GM12878 (cell line): ENCODE data around the gene SLC5A7. TPM values are rescaled to one million over a fixed set of nuclear protein-coding genes. Genes with fewer than 3 reads are reported as not detected.

ENCODE experiments used
- ATAC-seq: fragments of 200-7000 bp; cut with Tn5 transposase; 3 replicates; pipeline ENCODE4 v1.9.1; 2020; ENCODE audit warnings: mild to moderate bottlenecking, moderate library complexity
- BruUV-seq: library from RNA; stranded (reverse); fragments of 400-500 nt; replicated peaks from 2 replicates; lab custom pipeline; 2021; lab: Mats Ljungman, UMichigan
- CTCF ChIA-PET: fragments of 300-600 bp; sonication (Branson Sonifier 250); formaldehyde crosslinking; extraction: SDS; loops from one replicate; lab custom pipeline; 2021; ENCODE audit warnings: inconsistent platforms; lab: Yijun Ruan, JAX
- POLR2A ChIA-PET: fragments of 350-600 bp; formaldehyde crosslinking; extraction: SDS; loops from one replicate; lab custom pipeline; 2021; ENCODE audit warnings: inconsistent platforms; lab: Charles Lee
- RAD21 ChIA-PET: fragments of 300-600 bp; sonication (Branson Sonifier 250); formaldehyde crosslinking; loops from one replicate; lab custom pipeline; 2023; ENCODE audit warnings: antibody characterized with exemption; ENCODE audit not compliant: unreplicated experiment; lab: Charles Lee
- SMC1A ChIA-PET: fragments of 300-600 bp; sonication (Branson Sonifier 250); formaldehyde crosslinking; loops from one replicate; lab custom pipeline; 2023; ENCODE audit not compliant: unreplicated experiment, uncharacterized antibody; lab: Charles Lee
- DNase-seq: peaks from one replicate; pipeline ENCODE4 v3.0.0-alpha.2; 2011; ENCODE audit warnings: low read depth, low spot score
- FAIRE-seq: peaks from 3 replicates; lab custom pipeline; 2011; peaks lifted over from hg19 to GRCh38; lab: Jason Lieb, UNC
- H2AFZ ChIP-seq: 2 replicates; pipeline ENCODE4 v1.6.0; 2011; ENCODE audit warnings: low read depth, low read length, control low read depth; ENCODE audit not compliant: control insufficient read depth
- H3K27ac ChIP-seq: 2 replicates; pipeline ENCODE4 v1.5.1; 2011; ENCODE audit warnings: control low read depth; ENCODE audit not compliant: control insufficient read depth, insufficient read depth
- H3K27me3 ChIP-seq, 2 experiments: replicated peaks in 1 of 2; 2 replicates each; pipeline versions ENCODE4 v1.6.0 to v1.6.1; 2011; ENCODE audit warnings: low read length in 1 of 2; ENCODE audit not compliant: control insufficient read depth in 2 of 2, insufficient read depth in 2 of 2
- H3K36me3 ChIP-seq, 2 experiments: 2 replicates each; pipeline ENCODE4 v1.5.1; 2011; ENCODE audit warnings: low read length in 1 of 2; ENCODE audit not compliant: control insufficient read depth in 2 of 2, insufficient read depth in 2 of 2
- H3K4me1 ChIP-seq: 2 replicates; pipeline ENCODE4 v1.6.1; 2011; ENCODE audit warnings: mild to moderate bottlenecking, low read length, moderate library complexity, mixed read lengths; ENCODE audit not compliant: control insufficient read depth, insufficient read depth
- H3K4me2 ChIP-seq: 2 replicates; pipeline ENCODE4 v1.6.0; 2011; ENCODE audit warnings: control low read depth; ENCODE audit not compliant: control insufficient read depth, insufficient read depth
- H3K4me3 ChIP-seq: fragments of 200-600 bp; sonication (generic); 2 replicates; pipeline ENCODE4 v1.5.1; 2016
- H3K79me2 ChIP-seq: 2 replicates; pipeline ENCODE4 v1.6.0; 2011; ENCODE audit warnings: low read length; ENCODE audit not compliant: control insufficient read depth, insufficient read depth
- H3K9ac ChIP-seq: 2 replicates; pipeline ENCODE4 v1.8.0; 2011; ENCODE audit warnings: low read length, control low read depth, mixed read lengths; ENCODE audit not compliant: control insufficient read depth, insufficient read depth
- H3K9me3 ChIP-seq: replicated peaks from 3 replicates; pipeline ENCODE4 v1.5.1; 2011; ENCODE audit warnings: mild to moderate bottlenecking, low read length; ENCODE audit not compliant: control insufficient read depth, insufficient read depth
- H4K20me1 ChIP-seq: 2 replicates; pipeline ENCODE4 v1.6.0; 2011; ENCODE audit not compliant: control insufficient read depth, insufficient read depth
- BMI1 ChIP-seq: fragments of 450-650 bp; IDR thresholded peaks from 2 replicates; pipeline ENCODE4 v1.6.1; 2016; ENCODE audit warnings: mild to moderate bottlenecking, moderate library complexity, borderline replicate concordance
- CREM ChIP-seq: IDR thresholded peaks from 2 replicates; pipeline ENCODE4 v1.6.1; 2014; ENCODE audit warnings: antibody characterized with exemption, low read depth
- EP300 ChIP-seq, 2 experiments: fragments of 150-350 bp in 1 of 2; IDR thresholded peaks; 2 replicates each; pipeline ENCODE4 v1.6.1; 2011 to 2012; ENCODE audit warnings: low read depth in 2 of 2, low read length in 2 of 2, borderline replicate concordance in 1 of 2, improper control_type of control experiment in 1 of 2, inconsistent platforms in 1 of 2; ENCODE audit not compliant: control insufficient read depth in 1 of 2
- HDAC6 ChIP-seq: fragments of 200-600 bp; sonication (generic); IDR thresholded peaks from one replicate; pipeline ENCODE4 v1.8.0; 2017; ENCODE audit warnings: antibody characterized with exemption; ENCODE audit not compliant: unreplicated experiment
- NR2F1 ChIP-seq: fragments of 450-650 bp; conservative IDR thresholded peaks from 2 replicates; pipeline ENCODE4 v1.6.1; 2017; ENCODE audit warnings: mild to moderate bottlenecking
- RAD21 ChIP-seq: IDR thresholded peaks from 2 replicates; pipeline ENCODE4 v1.6.1; 2011; ENCODE audit warnings: mild to moderate bottlenecking, low read depth, low read length, moderate library complexity; ENCODE audit not compliant: insufficient read depth
- SRF ChIP-seq, 2 experiments: IDR thresholded peaks; 2 replicates each; pipeline ENCODE4 v1.6.1; 2011; ENCODE audit warnings: low read depth in 2 of 2, low read length in 2 of 2, mild to moderate bottlenecking in 1 of 2, moderate library complexity in 1 of 2
- WGBS: methylation state at CpG from one replicate; pipeline ENCODE4 v1.1.6; 2016; ENCODE audit warnings: low lambda C conversion rate; ENCODE audit not compliant: insufficient replicate concordance, insufficient coverage; ENCODE audit errors: missing lambda C conversion rate; 5-methylcytosine and 5-hydroxymethylcytosine counted together
- in situ Hi-C: fragments of 300-500 bp; cut with MboI; formaldehyde crosslinking; loops from 9 replicates; pipeline ENCODE4 v1.14.3; 2018; ENCODE audit warnings: mixed read lengths
- intact Hi-C: fragments of 100-400 bp; cut with micrococcal nuclease; formaldehyde crosslinking; loops from one replicate; pipeline ENCODE4 v1.14.2; 2022; ENCODE audit not compliant: unreplicated experiment
- polyA plus RNA-seq, 11 experiments: library from polyadenylated mRNA; depleted of rRNA in 4 of 11; unstranded in 6 of 11; stranded (reverse) in 5 of 11; fragments of >200 nt; fragmentation: Nextera tagmentation in 4 of 11; fragmentation: Illumina TruSeq in 1 of 11; extraction: Ambion mirVana in 4 of 11; extraction: Trizol in 1 of 11; gene quantifications; 1 replicate in 1 of 11; 2 replicates in 10 of 11; pipeline versions ENCODE4 v1.2.1 to v1.2.3, GENCODE V29; 2011 to 2016; ENCODE audit warnings: inconsistent platforms in 2 of 11, missing spikeins in 2 of 11, low read depth in 1 of 11
- total RNA-seq, 4 experiments: library from RNA; depleted of rRNA in 3 of 4; stranded (reverse); fragments of >200 nt in 3 of 4; fragmentation: Illumina TruSeq in 1 of 4; extraction: Trizol in 1 of 4; gene quantifications; 2 replicates each; pipeline versions ENCODE4 v1.2.1 to v1.2.3, GENCODE V29; 2013 to 2021
- TF ChIP-seq, protein P1 (sequence below): fragments of 450-650 bp; formaldehyde crosslinking; IDR thresholded peaks from 2 replicates; pipeline ENCODE4 v1.5.0; 2022; ENCODE audit warnings: mild to moderate bottlenecking, missing genetic modification characterization

The SLC5A7 gene
- total and polyA plus RNA-seq, 10 of the 15 experiments (the other 5 are each of a cell fraction or from before 2014, with no cell fraction given), result not detected

DNA sequence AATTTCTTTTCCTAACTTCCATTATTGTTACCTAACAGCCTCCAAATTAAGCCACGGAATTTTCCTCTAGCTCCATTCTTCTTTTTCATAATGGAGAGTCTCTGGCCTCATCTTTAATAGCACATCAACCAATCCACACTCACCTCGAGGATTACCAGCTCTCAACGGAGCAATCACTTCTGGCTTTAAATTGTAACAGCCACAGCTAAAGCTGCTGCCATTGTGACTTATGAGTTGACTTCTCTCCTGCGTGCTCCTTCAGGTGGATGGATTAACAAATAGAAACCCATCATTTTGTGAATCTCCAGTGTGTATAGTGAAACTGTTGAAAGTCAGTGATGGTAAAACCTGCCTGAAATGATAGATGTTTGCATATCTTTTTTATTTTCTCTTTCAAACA is 24.9 kb upstream of the SLC5A7 start:
- POLR2A ChIA-PET, result no interaction called here
- no peak overlapping the region for H3K4me3 ChIP-seq
- no peak overlapping the region for H2AFZ ChIP-seq
- SMC1A ChIA-PET, result interaction anchor here (1.5 kb wide), 1 partner anchor 15 kb away, joined by 3 read pairs; no protein-coding TSS in a partner anchor
- CTCF ChIA-PET, result no interaction called here
- 8% methylated on average over 4 of the region's 4 CpGs for WGBS
- in situ Hi-C loops, result no loop called here
- BruUV-seq, result no TSS peak
- H3K36me3 ChIP-seq, result no peaks in the 10 kb centered on the region
- H3K27me3 ChIP-seq, result no peaks in the 10 kb centered on the region
- DNase-seq, result no peak
- H3K27ac ChIP-seq, result no peak overlapping the region
- no peak for ATAC-seq
- no peaks in the 10 kb centered on the region for H4K20me1 ChIP-seq
- TF ChIP-seq RAD21 (no peak), CREM (no peak), EP300 (IDR thresholded peaks at IDR 0.05; ENCODE audit: borderline replicate concordance in 1 of 2, control insufficient read depth in 1 of 2, low read depth in 2 of 2, low read length in 2 of 2) (no peak), NR2F1 (no peak), BMI1 (no peak), HDAC6 (no peak), SRF (IDR thresholded peaks at IDR 0.05; ENCODE audit: low read depth in 2 of 2, low read length in 2 of 2) (no peak)
- TF ChIP-seq, protein P1, sequence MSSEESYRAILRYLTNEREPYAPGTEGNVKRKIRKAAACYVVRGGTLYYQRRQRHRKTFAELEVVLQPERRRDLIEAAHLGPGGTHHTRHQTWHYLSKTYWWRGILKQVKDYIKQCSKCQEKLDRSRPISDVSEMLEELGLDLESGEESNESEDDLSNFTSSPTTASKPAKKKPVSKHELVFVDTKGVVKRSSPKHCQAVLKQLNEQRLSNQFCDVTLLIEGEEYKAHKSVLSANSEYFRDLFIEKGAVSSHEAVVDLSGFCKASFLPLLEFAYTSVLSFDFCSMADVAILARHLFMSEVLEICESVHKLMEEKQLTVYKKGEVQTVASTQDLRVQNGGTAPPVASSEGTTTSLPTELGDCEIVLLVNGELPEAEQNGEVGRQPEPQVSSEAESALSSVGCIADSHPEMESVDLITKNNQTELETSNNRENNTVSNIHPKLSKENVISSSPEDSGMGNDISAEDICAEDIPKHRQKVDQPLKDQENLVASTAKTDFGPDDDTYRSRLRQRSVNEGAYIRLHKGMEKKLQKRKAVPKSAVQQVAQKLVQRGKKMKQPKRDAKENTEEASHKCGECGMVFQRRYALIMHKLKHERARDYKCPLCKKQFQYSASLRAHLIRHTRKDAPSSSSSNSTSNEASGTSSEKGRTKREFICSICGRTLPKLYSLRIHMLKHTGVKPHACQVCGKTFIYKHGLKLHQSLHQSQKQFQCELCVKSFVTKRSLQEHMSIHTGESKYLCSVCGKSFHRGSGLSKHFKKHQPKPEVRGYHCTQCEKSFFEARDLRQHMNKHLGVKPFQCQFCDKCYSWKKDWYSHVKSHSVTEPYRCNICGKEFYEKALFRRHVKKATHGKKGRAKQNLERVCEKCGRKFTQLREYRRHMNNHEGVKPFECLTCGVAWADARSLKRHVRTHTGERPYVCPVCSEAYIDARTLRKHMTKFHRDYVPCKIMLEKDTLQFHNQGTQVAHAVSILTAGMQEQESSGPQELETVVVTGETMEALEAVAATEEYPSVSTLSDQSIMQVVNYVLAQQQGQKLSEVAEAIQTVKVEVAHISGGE (CRISPR knock-in tag), result no peak
- TF ChIP-seq, all 136 proteins: peak for 0
- RAD21 ChIA-PET, result no interaction called here
- FAIRE-seq, result no peak
- intact Hi-C loops, result no loop called here
- H3K9me3 ChIP-seq, result no peaks in the 10 kb centered on the region
- H3K9ac ChIP-seq, result no peak overlapping the region
- H3K79me2 ChIP-seq, result no peaks in the 10 kb centered on the region
- H3K4me1 ChIP-seq, result no peaks in the 10 kb centered on the region
- no peak overlapping the region for H3K4me2 ChIP-seq
